Choroid plexus epithelial cell (primary cell): ENCODE results near the gene TBC1D22A.

ENCODE experiments used
- DNase-seq: peaks from one replicate; pipeline ENCODE4 v3.0.0-alpha.2; 2010; ENCODE audit warnings: low read depth
- H3K4me3 ChIP-seq: 2 replicates; pipeline ENCODE4 v1.5.1; 2011; ENCODE audit warnings: low read depth, mild to moderate bottlenecking, control low read depth, low read length, moderate library complexity
- CTCF ChIP-seq: conservative IDR thresholded peaks from 2 replicates; pipeline ENCODE4 v1.5.1; 2011; ENCODE audit warnings: low read depth, mild to moderate bottlenecking, control low read depth, inconsistent platforms, low read length, moderate library complexity

The TBC1D22A gene

GRCh38 chr22:46865052-46865434, 102.6 kb downstream of the TBC1D22A start:
- no peak overlapping the region for H3K4me3 ChIP-seq
- no peak for DNase-seq
- no peak for TF ChIP-seq CTCF

- no peak overlapping the region for H3K4me3 ChIP-seq
- no peak for TF ChIP-seq CTCF
- DNase-seq = no peak
Observed at GRCh38 chr22:46865642-46866041, 103.2 kb downstream of the TBC1D22A start.

DNA sequence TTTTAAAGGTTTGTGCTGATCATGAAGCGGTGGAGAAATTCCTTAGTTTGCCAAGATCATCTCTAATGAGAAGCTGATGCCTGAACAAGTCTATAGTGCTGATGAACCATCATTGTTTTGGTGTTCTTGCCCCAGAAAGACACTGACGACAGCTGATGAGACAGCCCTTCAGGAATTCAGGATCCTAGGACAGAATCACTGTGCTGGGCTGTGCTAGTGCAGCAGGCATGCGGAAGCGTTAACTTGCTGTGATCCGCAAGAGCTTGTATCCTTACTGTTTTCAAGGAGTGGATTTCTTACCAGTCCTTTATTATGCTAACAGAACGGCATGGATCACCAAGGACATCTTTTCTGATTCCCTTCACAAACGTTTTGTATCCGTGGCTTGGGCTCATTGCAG, 104.1 kb downstream of the TBC1D22A start:
- TF ChIP-seq CTCF = no peak
- peak; percentile 91 for DNase-seq
- no peak overlapping the region for H3K4me3 ChIP-seq

DNA sequence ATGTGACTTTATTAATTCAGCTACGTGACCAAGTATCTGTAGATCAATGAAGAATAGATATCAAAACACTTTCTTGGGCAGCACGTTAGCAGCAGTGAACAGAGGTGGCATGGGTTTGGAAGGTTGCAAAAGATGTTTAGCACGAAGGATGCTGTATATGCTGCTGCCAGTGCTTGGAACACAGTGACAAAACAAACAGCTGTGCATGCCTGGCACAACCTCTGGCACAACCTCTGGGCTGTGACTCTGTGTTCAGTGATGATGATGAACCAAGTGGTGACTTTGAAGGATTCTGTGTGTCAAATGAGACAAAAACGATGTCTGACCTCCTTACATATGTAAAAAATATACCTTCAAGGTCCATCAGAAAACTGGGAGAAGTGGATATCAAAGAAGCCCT, 104.7 kb downstream of the TBC1D22A start:
- no peak overlapping the region for H3K4me3 ChIP-seq
- TF ChIP-seq CTCF = no peak
- no peak for DNase-seq

DNA sequence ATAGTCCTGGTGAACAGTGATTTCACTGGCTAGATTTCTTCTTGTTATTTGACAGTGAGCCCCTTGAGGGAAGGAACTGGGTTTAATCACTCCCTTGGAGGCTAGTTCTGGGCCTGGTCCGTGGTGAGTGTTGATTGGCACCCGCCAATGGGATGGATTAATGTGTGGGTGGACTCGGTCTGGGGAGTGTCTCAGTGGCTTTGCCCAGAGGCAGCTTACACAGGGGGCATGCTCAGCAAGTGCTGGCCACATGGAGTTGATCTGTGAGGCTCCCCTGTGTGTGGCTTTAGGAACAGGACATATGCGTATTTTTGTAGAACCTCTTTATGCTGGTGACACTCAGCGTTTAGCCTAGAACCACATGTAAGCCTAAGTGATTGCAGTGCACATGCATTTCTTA, 106.9 kb downstream of the TBC1D22A start:
- H3K4me3 ChIP-seq = no peak overlapping the region
- no peak for TF ChIP-seq CTCF

GRCh38 chr22:46869831-46870441, 107.5 kb downstream of the TBC1D22A start:
- TF ChIP-seq CTCF = no peak
- no peak for DNase-seq
- H3K4me3 ChIP-seq = no peak overlapping the region

More for the DNA sequence above, 106.9 kb downstream of the TBC1D22A start:
- no peak for DNase-seq

GRCh38 chr22:46871826-46872225, 109.4 kb downstream of the TBC1D22A start:
- no peak overlapping the region for H3K4me3 ChIP-seq
- TF ChIP-seq CTCF = no peak
- DNase-seq = no peak
